MG63 (cell line): ENCODE data around the gene FUNDC2. TPM values are rescaled to one million over a fixed set of nuclear protein-coding genes. Genes with fewer than 3 reads are reported as not detected.

Experiments used
- DNase-seq: peaks from one replicate; pipeline ENCODE4 v3.0.0-alpha.2; 2020
- H3K27me3 ChIP-seq: fragments of 250-450 bp; sonication (Bioruptor Pico); 2 replicates; pipeline ENCODE4 v1.5.1; 2020; ENCODE audit warnings: mild to moderate bottlenecking, moderate library complexity
- H3K36me3 ChIP-seq: fragments of 250-450 bp; sonication (Bioruptor Pico); 2 replicates; pipeline ENCODE4 v1.5.1; 2020; ENCODE audit warnings: mild to moderate bottlenecking, moderate library complexity
- H3K4me3 ChIP-seq: fragments of 250-450 bp; sonication (Bioruptor Pico); 2 replicates; pipeline ENCODE4 v1.5.1; 2020; ENCODE audit warnings: mild to moderate bottlenecking, moderate library complexity
- H3K9me3 ChIP-seq: fragments of 250-450 bp; sonication (Bioruptor Pico); 2 replicates; pipeline ENCODE4 v1.5.1; 2020; ENCODE audit warnings: mild to moderate bottlenecking, moderate library complexity
- total RNA-seq: library from RNA; depleted of rRNA; stranded (reverse); fragments of >200 nt; shearing (Covaris generic); gene quantifications from 2 replicates; pipeline ENCODE4 v1.2.3, GENCODE V29; 2014; ENCODE audit warnings: low replicate concordance

The FUNDC2 gene
- total RNA-seq, 1 experiment from 2014 or later: 104 TPM

DNA sequence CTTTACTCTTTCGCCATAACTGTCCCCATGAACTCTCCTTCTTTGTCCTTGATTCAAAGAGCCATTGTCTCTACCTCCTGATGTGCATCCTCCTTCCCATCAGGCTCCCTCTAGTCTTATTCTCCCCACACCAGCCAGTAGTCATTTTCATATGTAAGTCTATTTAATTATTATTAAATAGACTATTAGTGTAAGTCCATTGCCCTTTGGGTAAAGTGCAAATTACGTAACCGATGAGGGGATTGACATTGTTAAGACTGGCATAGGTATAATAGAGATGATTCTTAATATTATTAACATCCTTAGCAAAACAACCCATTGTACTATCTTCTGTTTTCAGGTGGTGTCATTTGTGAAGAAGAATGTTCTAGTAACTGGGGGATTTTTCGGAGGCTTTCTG lies 27.6 kb downstream of the FUNDC2 start:
- Histone ChIP-seq H3K36me3 (no peaks in the 10 kb centered on the region), H3K9me3 (no peaks in the 10 kb centered on the region), H3K27me3 (no peaks in the 10 kb centered on the region), H3K4me3 (no peak overlapping the region)
- no peak for DNase-seq

DNA sequence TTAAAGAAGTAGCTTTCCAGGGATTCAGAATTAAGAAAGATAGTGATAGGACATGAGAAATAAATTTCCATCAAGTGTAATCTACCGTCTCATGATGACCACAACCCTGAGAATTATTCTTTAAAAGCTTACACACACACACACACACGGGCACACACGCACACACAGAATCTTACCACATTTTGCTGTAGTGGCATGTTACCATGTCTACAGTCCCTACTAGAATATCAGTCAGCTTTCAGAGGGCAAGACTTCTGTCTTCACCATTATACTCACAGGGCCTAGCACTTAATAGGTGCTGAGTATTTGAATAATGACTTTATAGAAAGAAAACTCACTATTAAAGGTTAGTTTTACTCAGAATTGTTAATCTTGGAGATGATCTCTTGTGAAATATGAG lies 28.9 kb downstream of the FUNDC2 start:
- H3K9me3 ChIP-seq: no peaks in the 10 kb centered on the region
- H3K4me3 ChIP-seq: no peak overlapping the region
- no peaks in the 10 kb centered on the region for H3K27me3 ChIP-seq
- H3K36me3 ChIP-seq: no peaks in the 10 kb centered on the region
- DNase-seq: no peak

DNA sequence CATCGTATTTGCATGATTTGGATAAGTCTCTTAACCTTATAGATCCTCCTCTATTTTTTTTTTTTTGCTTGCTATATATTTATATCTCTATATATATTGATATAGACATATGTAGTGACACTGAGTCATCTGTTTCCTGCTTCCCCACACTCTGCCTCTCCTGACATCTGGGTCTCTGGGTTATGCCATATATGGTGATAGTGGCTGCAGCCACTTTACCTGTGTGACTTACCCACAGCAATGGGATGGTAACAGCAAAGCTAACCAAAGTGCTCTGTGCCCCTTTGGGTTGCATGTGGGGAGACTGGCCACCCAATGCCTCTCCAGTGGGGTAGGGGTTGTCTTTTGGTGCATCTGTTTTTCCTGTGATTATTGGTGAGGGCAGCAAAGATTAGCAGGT lies 29.8 kb downstream of the FUNDC2 start:
- no peak overlapping the region for H3K4me3 ChIP-seq
- DNase-seq: no peak
- H3K9me3 ChIP-seq: no peaks in the 10 kb centered on the region
- H3K36me3 ChIP-seq: no peaks in the 10 kb centered on the region
- no peaks in the 10 kb centered on the region for H3K27me3 ChIP-seq

DNA sequence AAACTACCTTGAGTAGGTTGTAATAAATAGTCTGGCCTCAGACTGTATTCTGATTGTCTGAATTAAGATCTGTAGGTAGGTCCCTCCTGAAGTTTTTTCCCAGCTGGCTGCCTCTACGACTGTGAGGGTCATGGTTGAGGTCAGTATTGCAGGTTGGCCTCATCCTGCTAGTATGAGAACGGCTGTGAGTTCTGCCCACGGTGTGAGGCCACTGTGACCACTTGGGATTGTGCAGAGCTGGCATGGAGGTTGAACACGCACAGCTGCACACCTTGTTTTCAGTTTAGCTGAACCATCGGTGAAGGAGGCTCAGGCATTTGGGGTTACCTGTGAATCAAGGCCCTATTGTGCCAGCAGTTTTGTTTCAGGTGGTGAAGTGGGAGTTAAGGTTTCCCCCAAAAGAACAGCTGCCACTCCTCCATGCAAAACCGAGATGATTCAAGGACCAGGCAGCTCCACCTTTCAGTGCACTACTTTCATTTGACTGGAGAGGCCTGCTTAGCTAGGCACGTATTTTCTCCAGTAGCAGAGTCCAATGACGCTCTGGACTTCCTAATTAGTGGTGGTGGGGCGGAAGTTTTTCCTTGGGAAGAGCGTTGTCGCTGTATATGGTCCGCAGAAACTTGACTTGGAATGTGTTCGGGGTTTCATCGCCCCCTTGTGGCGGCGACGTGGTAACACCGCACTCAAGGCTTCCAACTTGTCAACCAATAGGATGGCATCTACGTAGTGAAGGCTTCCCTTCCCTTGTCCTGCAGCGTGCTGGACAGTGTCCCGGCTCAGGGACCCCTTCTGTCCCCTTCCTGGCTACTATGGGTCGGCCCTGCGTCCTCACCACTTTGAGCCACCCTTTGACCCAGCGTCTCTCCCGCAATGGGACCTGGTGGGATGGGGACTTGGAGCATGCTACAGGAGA lies 30.5 kb downstream of the FUNDC2 start:
- Histone ChIP-seq H3K9me3 (no peaks in the 10 kb centered on the region), H3K27me3 (no peaks in the 10 kb centered on the region), H3K36me3 (no peaks in the 10 kb centered on the region), H3K4me3 (no peak overlapping the region)
- DNase-seq: peak; percentile 6

DNA sequence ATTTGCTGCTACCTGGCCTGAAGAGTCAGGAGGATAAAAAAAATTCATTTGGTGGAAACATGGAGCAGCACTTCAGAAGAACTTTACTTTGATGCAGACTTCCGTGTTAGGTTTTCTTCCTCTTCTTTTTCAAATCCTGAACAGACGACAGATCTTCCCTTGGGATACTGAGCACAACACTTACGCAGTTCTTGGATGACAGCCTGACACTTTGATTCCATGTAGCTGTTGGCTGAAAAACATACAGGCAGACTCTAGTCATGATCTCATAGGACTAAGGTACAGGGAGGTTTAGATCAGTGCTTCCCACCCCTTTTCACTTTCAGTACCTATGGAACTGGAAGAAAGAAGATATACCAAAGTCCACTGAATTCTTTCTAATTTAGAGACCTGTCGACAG lies 35.1 kb downstream of the FUNDC2 start:
- H3K27me3 ChIP-seq: no peaks in the 10 kb centered on the region
- no peak overlapping the region for H3K4me3 ChIP-seq
- H3K9me3 ChIP-seq: no peaks in the 10 kb centered on the region
- no peaks in the 10 kb centered on the region; the same call in none of the 2 replicates for H3K36me3 ChIP-seq
- no peak for DNase-seq

DNA sequence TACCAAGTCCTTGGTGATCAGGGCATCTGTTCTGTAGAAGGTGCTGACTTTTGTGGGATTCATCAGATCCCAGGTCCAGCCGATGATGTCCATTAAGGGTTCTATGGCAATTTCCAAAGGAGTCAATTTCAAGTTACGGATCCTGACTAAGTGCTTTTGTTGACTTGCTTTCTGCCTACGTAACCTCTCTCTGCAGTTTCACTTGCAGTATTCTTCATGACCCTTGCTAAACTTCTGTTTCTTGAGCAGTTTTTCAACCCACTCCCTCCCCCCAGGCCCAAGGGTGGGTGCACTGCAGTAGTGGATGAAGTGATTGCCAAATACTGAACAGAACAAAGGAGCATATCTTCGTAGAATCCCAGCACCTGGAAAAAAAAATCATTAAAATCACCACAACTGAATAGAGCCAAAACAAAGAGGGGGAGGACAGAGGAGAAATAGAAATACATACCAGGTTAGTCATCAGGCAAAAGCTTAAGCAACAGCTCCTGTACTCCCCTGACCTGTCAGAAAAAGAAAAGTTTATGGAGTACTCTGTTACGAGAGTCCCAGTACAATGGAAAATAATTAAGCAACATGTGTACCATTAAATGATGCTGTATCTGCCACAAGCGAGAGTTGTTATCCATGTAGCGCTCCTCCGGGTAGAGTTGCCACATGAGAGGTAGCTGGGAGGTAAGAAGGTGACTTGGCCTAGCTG lies 38.5 kb downstream of the FUNDC2 start:
- H3K36me3 ChIP-seq: no peaks in the 10 kb centered on the region; the same call in none of the 2 replicates
- no peak for DNase-seq
- H3K9me3 ChIP-seq: no peaks in the 10 kb centered on the region
- H3K4me3 ChIP-seq: no peak overlapping the region
- H3K27me3 ChIP-seq: no peaks in the 10 kb centered on the region

DNA sequence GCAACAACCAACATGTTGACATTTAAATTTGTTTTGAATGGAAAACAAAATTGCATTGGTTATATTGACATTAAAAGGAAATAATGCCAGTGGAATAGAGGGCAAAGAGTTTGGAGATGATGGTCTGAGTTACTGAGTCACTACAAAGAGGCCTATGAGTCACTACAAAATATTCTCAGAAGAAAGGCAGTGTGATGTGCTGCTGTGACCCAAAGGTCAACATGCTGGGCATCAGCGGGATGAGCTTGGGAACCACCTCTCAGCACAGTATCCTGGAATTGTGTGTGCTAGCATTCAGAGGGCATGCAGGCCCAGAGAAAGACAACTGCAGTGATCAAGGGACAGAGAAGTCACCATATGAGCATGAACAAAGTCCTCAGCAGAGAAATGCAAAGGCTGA lies 41.5 kb downstream of the FUNDC2 start:
- Histone ChIP-seq H3K4me3 (no peak overlapping the region), H3K9me3 (no peaks in the 10 kb centered on the region), H3K27me3 (no peaks in the 10 kb centered on the region), H3K36me3 (no peaks in the 10 kb centered on the region; the same call in none of the 2 replicates)
- peak; percentile 68 for DNase-seq

DNA sequence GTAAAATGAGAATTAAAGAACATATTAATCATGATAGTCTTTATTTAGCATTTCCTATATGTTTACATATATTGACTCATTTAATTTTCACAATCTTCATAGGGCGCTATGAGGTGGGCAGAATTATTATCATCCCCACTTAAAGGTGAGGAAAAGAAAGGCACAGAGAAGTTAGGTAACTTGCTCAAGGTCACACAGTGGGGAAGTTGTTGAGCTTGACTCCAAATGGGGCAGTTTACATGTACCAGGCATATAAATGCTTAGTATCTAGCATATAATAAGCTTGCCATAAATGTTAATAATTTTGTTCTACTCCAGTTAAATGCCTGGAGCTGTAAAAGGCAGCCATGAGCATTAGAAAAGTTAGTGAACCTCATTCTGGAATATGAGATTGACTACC lies 42.8 kb downstream of the FUNDC2 start:
- H3K36me3 ChIP-seq: peaks cover 3% of the 10 kb centered on the region; the same call in 1 of the 2 replicates
- no peaks in the 10 kb centered on the region for H3K9me3 ChIP-seq
- no peak for DNase-seq
- no peaks in the 10 kb centered on the region for H3K27me3 ChIP-seq
- H3K4me3 ChIP-seq: peak overlapping the region; percentile 75

DNA sequence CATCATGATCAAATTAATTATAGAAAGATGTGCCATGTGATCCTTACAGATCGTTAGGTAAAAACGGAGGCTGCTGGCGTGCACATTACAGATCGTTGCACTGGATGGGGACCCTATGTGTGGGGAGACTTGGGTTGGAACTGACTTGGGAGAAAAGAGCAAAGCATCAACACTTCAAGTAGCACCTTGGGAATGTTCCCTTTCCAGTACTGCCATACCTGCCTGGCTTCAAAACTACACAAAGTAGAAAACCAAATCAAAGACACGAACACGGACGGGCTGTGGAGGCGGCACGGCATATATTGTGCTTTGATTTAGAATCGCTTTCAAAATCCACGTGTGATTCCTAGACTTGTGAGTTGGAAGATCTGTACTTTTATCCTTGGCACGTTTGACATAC lies 43.4 kb downstream of the FUNDC2 start:
- peaks cover 7% of the 10 kb centered on the region for H3K36me3 ChIP-seq
- no peaks in the 10 kb centered on the region for H3K9me3 ChIP-seq
- H3K4me3 ChIP-seq: peak overlapping the region; percentile 75
- no peaks in the 10 kb centered on the region for H3K27me3 ChIP-seq
- no peak for DNase-seq

DNA sequence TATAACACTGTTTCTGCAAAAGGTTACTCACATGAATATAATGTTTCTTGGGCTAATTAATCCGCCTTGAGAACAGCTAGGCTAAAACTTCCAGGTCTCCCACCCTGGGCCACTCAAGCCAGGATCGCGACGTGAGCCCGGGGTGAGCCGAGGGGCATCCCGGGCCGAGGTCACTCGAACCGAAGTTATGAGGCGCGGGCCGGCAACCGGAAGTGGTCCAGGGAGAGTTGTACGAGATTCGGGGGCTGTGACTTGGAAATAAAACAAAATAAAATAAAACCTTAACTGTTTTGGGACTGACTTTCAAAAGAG lies 44.0 kb downstream of the FUNDC2 start:
- peaks cover 9% of the 10 kb centered on the region for H3K36me3 ChIP-seq
- no peak for DNase-seq
- H3K9me3 ChIP-seq: no peaks in the 10 kb centered on the region
- no peaks in the 10 kb centered on the region for H3K27me3 ChIP-seq
- peak overlapping the region; percentile 75 for H3K4me3 ChIP-seq

DNA sequence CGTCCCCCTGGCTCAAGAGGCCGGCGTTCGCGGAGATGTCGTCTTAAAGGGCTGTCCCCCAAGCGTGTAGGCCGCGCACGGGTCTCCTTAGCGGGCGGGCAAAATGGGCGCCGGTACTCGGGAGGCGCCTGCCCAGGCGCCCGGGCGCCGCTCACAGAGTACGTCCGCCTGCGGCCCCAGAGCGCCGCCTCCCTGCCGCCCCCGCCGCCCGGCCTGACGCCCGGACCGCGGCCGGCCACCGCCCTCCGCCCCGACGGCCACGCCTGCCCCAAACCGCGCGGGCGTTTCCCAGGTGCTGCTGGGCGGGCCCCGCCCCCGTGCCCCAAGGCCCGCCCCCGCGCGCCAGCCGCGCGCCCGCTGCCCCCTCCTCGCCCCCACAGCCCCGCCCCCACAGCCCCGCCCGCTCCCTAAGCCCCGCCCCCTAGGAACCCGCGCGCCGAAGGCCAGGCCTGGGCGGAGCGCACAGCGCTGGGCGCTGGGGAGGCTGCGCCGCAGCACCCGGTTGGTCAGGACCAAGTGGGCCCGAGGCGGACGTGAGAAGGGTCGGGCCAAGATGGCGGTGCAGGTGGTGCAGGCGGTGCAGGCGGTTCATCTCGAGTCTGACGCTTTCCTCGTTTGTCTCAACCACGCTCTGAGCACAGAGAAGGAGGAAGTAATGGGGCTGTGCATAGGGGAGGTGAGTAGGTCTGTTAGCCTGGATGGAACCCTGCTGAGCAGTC lies 44.5 kb downstream of the FUNDC2 start, which contains the start of the genes BRCC3, CMC4 and MTCP1:
Gene BRCC3 (plus strand): TSS at position 534 of the 719 bp plus-strand sequence. CDS start 20 bp downstream, at position 554.
Gene CMC4 (minus strand): TSS at position 162 of the 719 bp plus-strand sequence. CDS start 7,113 bp downstream, outside the sequence.
Gene MTCP1 (minus strand): TSS at position 162 of the 719 bp plus-strand sequence. CDS start 5,126 bp downstream, outside the sequence.
- Histone ChIP-seq H3K36me3 (peaks cover 9% of the 10 kb centered on the region), H3K4me3 (peak within 1 kb of the TSS; percentile 75), H3K27me3 (no peaks in the 10 kb centered on the region), H3K9me3 (no peaks in the 10 kb centered on the region)
- DNase-seq: peak; percentile 84

DNA sequence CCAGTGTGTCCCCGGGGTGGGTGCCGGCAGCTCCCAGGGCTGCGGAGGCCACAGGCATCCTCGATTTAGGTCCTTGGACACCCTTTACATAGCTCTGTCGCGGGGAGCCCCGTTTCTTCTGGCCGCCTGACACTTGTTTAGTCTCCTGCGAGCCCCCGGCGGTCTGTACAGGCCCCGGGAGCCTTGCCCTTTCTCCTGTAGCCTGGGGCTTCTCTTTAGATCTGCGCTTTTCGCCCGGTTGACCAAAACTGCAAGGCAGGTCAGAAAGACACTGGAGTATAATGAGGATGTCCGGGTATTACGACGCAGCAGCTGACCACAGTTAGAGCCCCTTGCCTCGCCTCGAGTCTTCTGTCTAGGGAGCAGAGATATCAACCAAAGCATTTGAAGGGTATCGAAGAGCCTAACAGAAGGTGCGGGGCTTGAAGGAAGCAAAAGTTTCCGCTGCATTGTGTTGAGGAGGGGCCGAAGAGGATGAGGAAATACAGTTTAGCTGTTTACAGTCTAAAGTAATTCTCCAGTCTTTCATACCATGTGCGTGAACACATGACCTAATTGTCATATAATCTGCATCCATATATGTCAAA lies 45.1 kb downstream of the FUNDC2 start:
- Histone ChIP-seq H3K27me3 (no peaks in the 10 kb centered on the region), H3K4me3 (peak overlapping the region; percentile 73), H3K9me3 (no peaks in the 10 kb centered on the region), H3K36me3 (peaks cover 9% of the 10 kb centered on the region)
- no peak for DNase-seq

DNA sequence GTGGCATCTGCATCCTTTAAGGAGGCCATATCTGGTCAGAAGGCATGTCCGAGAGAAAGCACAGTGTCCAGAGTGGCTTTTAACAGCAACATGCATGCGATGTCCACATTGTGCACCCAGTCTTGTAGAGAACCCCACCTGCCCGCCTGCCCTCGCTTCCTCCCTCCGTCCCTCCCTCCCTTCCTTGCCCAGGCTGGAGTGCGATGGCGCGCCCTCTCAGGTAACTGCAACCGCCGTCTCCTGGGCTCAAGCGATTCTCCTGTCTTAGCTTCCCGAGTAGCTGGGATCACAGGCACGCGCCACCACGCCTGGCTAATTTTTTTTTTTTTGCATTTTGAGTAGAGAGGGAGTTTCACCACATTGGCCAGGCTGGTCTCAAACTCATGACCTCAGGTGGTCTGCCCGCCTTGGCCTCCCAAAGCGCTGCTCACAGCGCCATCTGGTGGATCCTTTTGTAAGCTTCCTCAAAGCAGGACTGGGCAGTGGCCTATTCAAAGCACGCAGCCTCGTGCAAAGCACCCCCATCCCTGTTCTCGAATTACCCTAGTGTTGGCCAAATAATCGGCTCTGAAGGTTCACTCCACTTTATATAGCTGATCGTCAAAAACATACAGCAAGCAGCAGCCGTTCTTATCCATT lies 59.7 kb downstream of the FUNDC2 start:
- Histone ChIP-seq H3K36me3 (no peaks in the 10 kb centered on the region), H3K27me3 (no peaks in the 10 kb centered on the region), H3K9me3 (no peaks in the 10 kb centered on the region), H3K4me3 (no peak overlapping the region)
- DNase-seq: peak; percentile 6

DNA sequence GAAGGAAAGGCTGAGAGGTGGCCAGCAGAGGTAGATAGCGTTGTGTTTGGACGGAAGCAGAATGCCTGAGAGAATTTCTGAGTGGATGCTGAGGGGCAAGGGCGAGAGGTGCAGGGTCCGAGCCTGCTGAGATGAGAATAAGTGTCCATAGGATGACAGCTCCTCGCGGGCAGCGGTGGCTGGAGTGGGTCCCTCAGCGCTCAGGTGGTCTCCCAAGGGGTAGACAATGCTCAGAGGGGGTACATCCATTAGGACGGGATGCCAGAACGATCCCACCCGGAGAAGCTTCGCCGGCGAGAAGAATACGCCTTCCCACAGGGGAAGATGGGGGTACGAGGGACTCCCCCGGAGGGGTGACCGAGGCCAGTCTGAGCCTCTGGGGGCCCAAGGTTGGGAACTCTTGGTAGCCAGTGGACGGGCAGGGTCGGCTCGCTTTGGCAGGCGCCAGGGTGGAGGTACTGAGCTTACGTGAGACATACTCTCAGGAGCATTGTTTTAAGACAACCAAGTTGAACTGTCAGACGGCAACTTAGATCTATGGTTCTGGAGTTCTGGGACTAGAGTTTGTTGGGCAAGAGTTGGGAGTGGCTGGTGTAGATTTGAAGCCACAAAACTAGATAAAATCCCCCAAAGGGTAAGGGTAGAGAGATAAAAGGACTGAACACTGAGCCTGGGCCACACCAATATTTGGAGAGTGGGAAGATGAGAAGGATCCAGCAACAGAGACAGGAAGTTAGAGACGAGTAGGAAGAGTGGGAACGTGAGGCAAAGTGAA lies 60.5 kb downstream of the FUNDC2 start:
- DNase-seq: no peak
- no peaks in the 10 kb centered on the region for H3K27me3 ChIP-seq
- H3K36me3 ChIP-seq: no peaks in the 10 kb centered on the region
- H3K9me3 ChIP-seq: no peaks in the 10 kb centered on the region
- no peak overlapping the region for H3K4me3 ChIP-seq

DNA sequence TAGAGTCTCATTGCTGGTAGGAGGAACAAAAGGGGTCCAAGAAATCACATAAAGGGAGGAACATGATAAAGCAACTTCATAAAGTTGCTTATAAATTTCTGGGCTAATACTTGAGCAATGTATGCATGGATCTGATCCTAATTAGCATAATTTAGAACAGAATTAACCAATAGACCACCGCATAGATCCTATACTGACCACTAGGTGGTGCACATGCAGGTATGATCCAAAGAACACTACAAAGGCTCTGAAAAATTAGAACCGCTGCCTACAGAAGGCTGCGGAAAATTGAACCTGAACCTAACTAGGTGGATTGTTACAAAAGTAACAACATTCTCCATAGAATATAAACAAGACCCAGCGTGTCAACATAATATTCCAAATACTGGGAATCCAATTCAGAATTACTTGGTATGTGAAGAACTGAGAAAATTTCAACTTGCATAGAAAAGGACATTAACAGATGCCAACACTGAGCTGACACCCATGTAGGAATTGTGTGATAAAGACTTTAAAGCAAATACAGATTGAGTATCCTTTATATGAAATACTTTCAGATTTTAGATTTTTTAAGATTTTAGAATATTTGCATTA lies 67.9 kb downstream of the FUNDC2 start:
- DNase-seq: no peak
- H3K9me3 ChIP-seq: no peaks in the 10 kb centered on the region
- peaks cover 8% of the 10 kb centered on the region; the same call in 1 of the 2 replicates for H3K36me3 ChIP-seq
- no peaks in the 10 kb centered on the region for H3K27me3 ChIP-seq
- no peak overlapping the region for H3K4me3 ChIP-seq
